Common myeloid progenitor, CD34-positive (primary cell): ENCODE results near the gene GRK4.
A peak's percentile ranks its signal among the peaks of the same experiment; 100 is the strongest.

Experiments
- CTCF ChIA-PET: fragments of 350-600 bp; sonication (Branson Sonifier 250); formaldehyde crosslinking; loops from one replicate; lab custom pipeline; 2021; ENCODE audit warnings: antibody characterized with exemption; lab: Charles Lee
- POLR2A ChIA-PET: fragments of 350-600 bp; sonication (Branson Sonifier 250); formaldehyde crosslinking; loops from one replicate; lab custom pipeline; 2021; ENCODE audit warnings: antibody characterized with exemption; lab: Charles Lee
- DNase-seq, 3 donors: peaks; one replicate each; pipeline versions ENCODE4 v3.0.0 to v3.0.0-alpha.2; 2013
- H3K27ac ChIP-seq, 2 experiments: 1 replicate in 1 of 2; 2 replicates in 1 of 2; pipeline ENCODE4 v1.7.0; 2013; ENCODE audit warnings: inconsistent platforms in 2 of 2, low read length in 2 of 2, mild to moderate bottlenecking in 2 of 2, low read depth in 1 of 2, moderate library complexity in 1 of 2; ENCODE audit not compliant: severe bottlenecking in 2 of 2, insufficient read depth in 1 of 2, poor library complexity in 1 of 2
- H3K27me3 ChIP-seq, 5 experiments: replicated peaks in 2 of 5; 1 replicate in 3 of 5; 2 replicates in 2 of 5; pipeline versions ENCODE4 v1.6.1 to v1.7.0; 2013; ENCODE audit warnings: low read length in 4 of 5, mild to moderate bottlenecking in 2 of 5, moderate library complexity in 2 of 5, inconsistent platforms in 1 of 5; ENCODE audit not compliant: insufficient read depth in 5 of 5, control insufficient read depth in 4 of 5
- H3K36me3 ChIP-seq, 4 experiments: 1 replicate in 2 of 4; 2 replicates in 2 of 4; pipeline versions ENCODE4 v1.6.1 to v1.7.0; 2013; ENCODE audit warnings: low read length in 3 of 4, control low read depth in 1 of 4, mild to moderate bottlenecking in 1 of 4; ENCODE audit not compliant: control insufficient read depth in 4 of 4, insufficient read depth in 4 of 4
- H3K4me1 ChIP-seq, 4 experiments: 1 replicate in 3 of 4; 2 replicates in 1 of 4; pipeline versions ENCODE4 v1.6.1 to v1.7.1; 2013; ENCODE audit warnings: low read length in 3 of 4, mild to moderate bottlenecking in 3 of 4, control low read depth in 1 of 4, inconsistent platforms in 1 of 4, moderate library complexity in 1 of 4; ENCODE audit not compliant: control insufficient read depth in 4 of 4, insufficient read depth in 4 of 4; ENCODE audit errors: control extremely low read depth in 1 of 4
- H3K4me3 ChIP-seq, 7 experiments: 1 replicate in 4 of 7; 2 replicates in 3 of 7; pipeline versions ENCODE4 v1.5.1 to v1.7.0; 2013; ENCODE audit warnings: mild to moderate bottlenecking in 7 of 7, low read length in 6 of 7, moderate library complexity in 6 of 7, inconsistent platforms in 2 of 7, low read depth in 2 of 7, control low read depth in 1 of 7; ENCODE audit not compliant: insufficient read depth in 4 of 7, control insufficient read depth in 1 of 7; ENCODE audit errors: extremely low read depth in 1 of 7
- H3K9me3 ChIP-seq, 5 experiments: 1 replicate in 4 of 5; 2 replicates in 1 of 5; pipeline versions ENCODE4 v1.6.1 to v1.7.1; 2013; ENCODE audit warnings: low read length in 4 of 5, mild to moderate bottlenecking in 2 of 5, inconsistent platforms in 1 of 5, low read depth in 1 of 5, moderate library complexity in 1 of 5; ENCODE audit not compliant: control insufficient read depth in 4 of 5, insufficient read depth in 2 of 5; ENCODE audit errors: control extremely low read depth in 1 of 5
- WGBS: methylation state at CpG from one replicate; pipeline ENCODE4 v1.1.5; 2013; ENCODE audit not compliant: insufficient coverage; 5-methylcytosine and 5-hydroxymethylcytosine counted together

The GRK4 gene

GRCh38 chr4:3034231-3034630, 70.9 kb downstream of the GRK4 start:
- no peak overlapping the region for H3K4me3 ChIP-seq
- H3K9me3 ChIP-seq = no peaks in the 10 kb centered on the region
- no peak for DNase-seq
- no peak overlapping the region for H3K27ac ChIP-seq
- H3K4me1 ChIP-seq = peaks cover 0 to 17% (median 13%) of the 10 kb centered on the region in 4 experiments
- CTCF ChIA-PET = interaction anchor here (0.8 to 2.0 kb wide), 5 partner anchors 10 to 83 kb away, joined by 3 to 7 read pairs (median 3); no protein-coding TSS in a partner anchor
- POLR2A ChIA-PET = no interaction called here
- H3K27me3 ChIP-seq = no peaks in the 10 kb centered on the region
- WGBS = 94% methylated on average over 7 of the region's 8 CpGs
- no peaks in the 10 kb centered on the region for H3K36me3 ChIP-seq

- ChIA-PET POLR2A (no interaction called here), CTCF (interaction anchor here (0.6 to 2.0 kb wide), 4 partner anchors 9 to 73 kb away, joined by 3 to 7 read pairs (median 4); no protein-coding TSS in a partner anchor)
- Histone ChIP-seq H3K27me3 (no peaks in the 10 kb centered on the region), H3K27ac (no peak overlapping the region), H3K9me3 (no peaks in the 10 kb centered on the region), H3K36me3 (no peaks in the 10 kb centered on the region), H3K4me3 (no peak overlapping the region), H3K4me1 (peaks cover 0 to 17% (median 13%) of the 10 kb centered on the region in 4 experiments)
- DNase-seq = no peak
- 99% methylated on average over 7 of the region's 8 CpGs for WGBS
These were observed 71.9 kb downstream of the GRK4 start for GRCh38 chr4:3035249-3035648.

- POLR2A ChIA-PET = no interaction called here
- no peaks in the 10 kb centered on the region for H3K27me3 ChIP-seq
- CTCF ChIA-PET = interaction anchor here (0.6 to 0.7 kb wide), 2 partner anchors 57 to 73 kb away, joined by 3 read pairs; no protein-coding TSS in a partner anchor
- WGBS = 91% methylated on average over 4 of the region's 6 CpGs
- no peaks in the 10 kb centered on the region for H3K9me3 ChIP-seq
- H3K4me3 ChIP-seq = no peak overlapping the region
- peaks cover 0 to 20% (median 13%) of the 10 kb centered on the region in 4 experiments for H3K4me1 ChIP-seq
- DNase-seq = no peak
- no peaks in the 10 kb centered on the region for H3K36me3 ChIP-seq
- no peak overlapping the region for H3K27ac ChIP-seq
These were observed 72.3 kb downstream of the GRK4 start for GRCh38 chr4:3035674-3036073.

- DNase-seq = no peak
- H3K9me3 ChIP-seq = no peaks in the 10 kb centered on the region
- H3K36me3 ChIP-seq = no peaks in the 10 kb centered on the region
- 88% methylated on average over 13 of the region's 21 CpGs for WGBS
- peaks cover 0 to 27% (median 18%) of the 10 kb centered on the region in 4 experiments for H3K4me1 ChIP-seq
- ChIA-PET POLR2A (interaction anchor here (0.6 kb wide), 1 partner anchor 85 kb away, joined by 3 read pairs; no protein-coding TSS in a partner anchor), CTCF (interaction anchor here (0.7 to 2.6 kb wide), 5 partner anchors 19 to 82 kb away, joined by 3 to 13 read pairs (median 3); no protein-coding TSS in a partner anchor)
- H3K4me3 ChIP-seq = no peak overlapping the region
- H3K27me3 ChIP-seq = no peaks in the 10 kb centered on the region
- no peak overlapping the region for H3K27ac ChIP-seq
These were observed 73.0 kb downstream of the GRK4 start for GRCh38 chr4:3036131-3036952.

- ChIA-PET POLR2A (interaction anchor here (1.1 kb wide), 1 partner anchor 65 kb away, joined by 5 read pairs; no protein-coding TSS in a partner anchor), CTCF (interaction anchor here (0.6 to 2.6 kb wide), 9 partner anchors 28 to 333 kb away, joined by 3 to 13 read pairs (median 3); partner anchors contain the start of genes GRK4 and NOP14)
- H3K27me3 ChIP-seq = no peaks in the 10 kb centered on the region
- H3K27ac ChIP-seq = no peak overlapping the region
- H3K4me3 ChIP-seq = peak overlapping the region in 6 of 7 experiments; percentile 13 to 76 (median 57)
- no peaks in the 10 kb centered on the region for H3K36me3 ChIP-seq
- no peaks in the 10 kb centered on the region for H3K9me3 ChIP-seq
- DNase-seq = peak in 2 of 3 donors; percentile 73 to 78
- 0% methylated on average over 2 of the region's 6 CpGs for WGBS
- H3K4me1 ChIP-seq = peaks cover 0 to 40% (median 24%) of the 10 kb centered on the region in 4 experiments
These were observed 74.6 kb downstream of the GRK4 start for GRCh38 chr4:3037957-3038461.

GRCh38 chr4:3039706-3040366, 76.5 kb downstream of the GRK4 start:
- Histone ChIP-seq H3K9me3 (no peaks in the 10 kb centered on the region), H3K27me3 (no peaks in the 10 kb centered on the region), H3K4me3 (no peak overlapping the region), H3K36me3 (no peaks in the 10 kb centered on the region), H3K4me1 (peaks cover 0 to 44% (median 26%) of the 10 kb centered on the region in 4 experiments), H3K27ac (no peak overlapping the region)
- POLR2A ChIA-PET = no interaction called here
- CTCF ChIA-PET = interaction anchor here (1.3 to 1.5 kb wide), 2 partner anchors 27 to 62 kb away, joined by 3 to 5 read pairs; no protein-coding TSS in a partner anchor
- DNase-seq = no peak
- 97% methylated on average over 6 of the region's 8 CpGs for WGBS
